ENCODE measurements around the gene ADAMTS17. TPM values are rescaled to one million over a fixed set of nuclear protein-coding genes. Genes with fewer than 3 reads are reported as not detected.
A peak's percentile ranks its signal among the peaks of the same experiment; 100 is the strongest.

The ADAMTS17 gene
- polyA plus RNA-seq, 10 donors, result 3.6 to 8.1 (median 5.5) TPM

DNA sequence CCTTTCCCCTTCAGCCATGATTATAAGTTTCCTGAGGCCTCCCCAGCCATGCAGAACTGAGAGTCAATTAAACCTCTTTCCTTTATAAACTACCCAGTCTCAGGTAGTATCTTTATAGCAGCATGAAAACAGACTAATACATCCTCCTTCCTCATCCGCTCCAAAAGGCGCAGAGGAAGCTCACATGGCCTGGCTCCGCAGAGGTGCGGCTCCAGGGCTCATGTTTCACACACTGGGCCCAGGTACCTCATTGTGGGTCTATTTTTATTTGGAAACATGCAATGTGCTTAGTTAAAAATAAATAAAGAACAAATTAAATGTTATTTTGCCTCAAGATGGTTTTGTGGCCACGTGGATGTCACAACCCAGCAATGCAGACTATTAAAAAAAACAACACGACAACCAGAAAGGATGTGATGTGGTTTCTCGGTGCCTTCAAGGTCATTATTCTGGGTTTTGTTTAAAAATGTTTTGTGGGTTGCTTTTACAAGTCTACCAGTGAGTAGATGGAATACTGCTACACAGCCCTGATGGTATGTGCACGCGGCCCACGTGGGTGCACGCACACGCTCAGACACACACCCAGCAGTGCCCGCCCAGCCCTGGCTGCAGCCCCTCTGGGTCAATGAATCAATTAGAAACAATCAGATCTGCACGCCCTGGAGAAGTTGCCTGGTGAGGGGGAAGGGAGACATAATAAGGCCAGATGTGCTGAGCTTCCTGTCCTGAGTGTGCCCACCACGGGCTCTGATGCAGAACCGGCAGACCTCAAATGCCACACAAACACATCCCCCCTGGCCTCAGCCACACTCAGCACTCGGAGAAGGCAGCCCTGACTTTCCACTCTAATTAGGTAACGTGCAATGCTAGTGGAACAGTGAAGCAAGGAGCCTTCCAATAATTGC lies 140.1 kb downstream of the ADAMTS17 start:
- no peak for DNase-seq

DNA sequence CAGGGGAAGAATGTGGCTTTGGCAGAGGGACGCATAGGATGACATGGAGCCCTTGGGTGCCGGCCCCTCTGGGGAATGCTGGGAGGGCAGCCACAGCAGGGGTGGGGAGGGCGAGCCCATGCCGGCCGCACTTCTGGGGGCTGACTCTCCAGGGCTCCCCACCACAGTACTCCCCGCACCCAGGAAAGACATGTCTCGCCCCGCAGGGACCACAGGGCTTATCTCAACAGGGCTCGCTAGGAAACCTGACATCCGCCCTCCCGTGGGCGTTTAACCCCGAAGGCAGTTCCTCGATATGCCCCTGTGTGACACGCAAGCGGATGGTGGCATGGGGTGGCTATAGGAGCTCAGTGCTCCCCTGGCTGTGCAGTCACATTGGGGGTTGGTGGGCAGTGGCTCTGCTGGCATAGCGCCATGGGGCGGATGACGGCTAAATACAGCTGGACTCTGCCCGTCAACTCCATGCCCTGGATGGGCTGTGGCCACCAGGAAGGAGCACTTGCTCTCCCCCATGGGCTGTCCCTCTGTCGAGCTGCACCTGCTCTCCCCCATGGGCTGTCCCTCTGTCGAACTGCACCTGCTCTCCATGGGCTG lies 141.4 kb downstream of the ADAMTS17 start:
- peak in 1 of 3 donors; percentile 17 for DNase-seq

- no peak for DNase-seq
Measured at GRCh38 chr15:100199711-100200286, 142.0 kb downstream of the ADAMTS17 start.

DNA sequence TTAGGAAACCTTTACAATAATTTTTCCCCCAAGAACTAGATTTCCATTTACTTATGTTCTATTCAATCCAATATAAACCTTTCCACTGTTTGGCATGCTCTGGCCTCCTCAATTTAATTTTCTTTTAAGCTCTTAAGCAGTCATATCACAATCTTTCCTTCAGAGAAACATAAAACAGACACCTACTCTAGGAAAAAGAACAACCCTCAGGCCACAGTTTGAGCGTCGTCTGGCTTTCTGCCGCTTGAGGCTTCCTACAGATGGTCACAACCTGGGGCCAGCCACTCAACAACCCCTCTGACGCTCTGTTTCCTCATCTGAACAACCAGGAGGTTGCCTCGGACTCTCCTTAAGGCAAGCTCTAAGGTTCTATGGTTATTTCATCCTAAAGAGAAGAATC lies 143.3 kb downstream of the ADAMTS17 start:
- DNase-seq, result no peak

DNA sequence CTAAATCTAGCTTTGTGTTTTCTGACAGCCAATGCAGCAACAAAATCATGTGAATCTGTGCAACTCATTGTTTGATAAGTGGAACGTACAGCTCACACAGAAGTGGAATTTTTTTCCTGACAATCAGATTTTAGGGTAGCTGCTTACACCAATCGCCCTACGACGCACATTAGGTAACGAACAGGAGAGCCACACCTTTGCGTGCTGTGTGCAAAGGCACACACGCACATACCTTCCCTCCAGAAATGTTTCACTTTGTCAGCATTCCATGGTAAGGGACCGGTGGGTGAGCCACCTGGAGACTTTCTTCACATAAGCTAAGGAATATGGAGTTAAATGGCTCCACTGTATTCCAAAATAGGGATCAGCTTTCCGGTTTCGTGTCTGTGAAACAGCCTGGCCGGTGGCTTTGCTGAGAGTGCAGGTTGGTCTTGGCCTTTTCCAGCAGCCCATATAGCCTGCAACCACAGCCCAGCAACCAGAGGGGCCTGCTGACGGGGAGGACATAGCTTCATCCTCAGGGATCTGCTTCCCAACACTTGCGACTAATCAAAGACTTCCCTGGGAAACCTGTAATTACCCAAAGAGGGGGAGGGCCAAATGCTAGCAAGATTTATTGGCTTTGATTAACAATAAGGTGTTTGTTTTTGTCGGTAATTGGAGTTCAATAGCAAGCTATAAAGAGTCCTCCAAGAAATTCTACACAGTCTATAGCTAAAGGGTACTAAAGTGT lies 145.3 kb downstream of the ADAMTS17 start:
- no peak for DNase-seq

GRCh38 chr15:100194996-100195395 lies 146.8 kb downstream of the ADAMTS17 start:
- no peak for DNase-seq

- DNase-seq, result no peak
Measured at GRCh38 chr15:100193277-100193860, 148.4 kb downstream of the ADAMTS17 start.

- peak in 1 of 3 donors; percentile 53 for DNase-seq
Measured at GRCh38 chr15:100192097-100193080, 149.4 kb downstream of the ADAMTS17 start.

DNA sequence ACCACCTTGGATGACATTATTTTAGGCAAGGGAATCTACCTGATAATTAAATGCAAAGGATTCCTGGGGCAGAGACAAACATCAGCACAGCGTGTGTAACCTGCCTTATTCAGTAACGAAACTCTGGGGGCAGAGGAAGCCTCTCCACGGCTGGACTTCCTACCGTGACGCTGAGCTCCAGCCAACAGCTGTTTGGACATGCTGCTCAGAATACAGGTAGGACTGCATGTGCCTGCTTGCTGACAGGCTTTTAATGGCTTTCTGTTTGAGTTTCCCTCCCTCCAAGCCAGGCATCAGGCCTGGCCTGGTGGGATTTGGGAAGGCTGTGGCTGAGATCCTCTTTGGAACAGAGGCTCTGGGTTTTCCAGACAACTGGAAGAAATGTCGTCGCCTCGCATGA lies 150.6 kb downstream of the ADAMTS17 start:
- DNase-seq, result peak in 1 of 3 donors; percentile 45

DNA sequence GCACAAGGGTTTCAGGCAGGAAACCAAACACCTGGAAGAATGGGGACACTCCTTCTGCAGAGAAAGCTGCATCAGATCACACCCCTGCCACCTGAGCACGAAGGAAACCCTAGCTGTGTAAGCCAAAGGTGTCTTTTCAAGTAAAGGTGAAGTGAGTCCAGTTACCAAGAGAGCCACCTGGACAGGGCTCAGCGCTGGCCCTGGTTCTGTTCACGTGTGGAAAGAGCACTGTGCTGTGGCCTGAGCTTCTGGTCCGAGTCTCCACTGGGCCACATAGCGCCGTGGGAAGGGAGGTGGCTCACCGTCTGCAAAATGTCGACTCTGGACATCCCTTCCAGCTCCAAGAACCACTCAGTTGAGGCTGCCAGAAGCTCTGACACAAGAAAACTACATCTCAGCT lies 151.1 kb downstream of the ADAMTS17 start:
- no peak for DNase-seq

GRCh38 chr15:100189849-100190248 lies 151.9 kb downstream of the ADAMTS17 start:
- DNase-seq, result no peak

- no peak for DNase-seq
Measured at GRCh38 chr15:100189319-100189718, 152.5 kb downstream of the ADAMTS17 start.

DNA sequence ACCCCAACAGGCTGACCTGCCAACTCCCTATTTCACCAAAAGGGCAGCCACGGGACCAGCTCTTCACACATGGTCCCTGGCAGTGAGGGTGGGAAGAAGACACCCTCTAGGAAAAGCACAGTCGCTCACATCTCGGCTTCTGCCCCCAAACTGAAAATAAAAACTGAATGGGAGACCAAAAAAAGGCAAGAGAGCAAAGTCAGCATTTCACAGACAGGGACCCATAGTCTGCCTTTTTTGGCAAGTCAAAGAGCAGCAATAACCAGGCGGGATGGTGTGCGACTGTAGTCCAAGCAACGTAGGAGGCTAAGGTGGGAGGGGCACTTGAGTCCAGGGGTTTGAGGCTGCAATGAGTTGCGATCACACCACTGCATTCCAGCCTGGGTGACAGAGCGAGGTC lies 154.1 kb downstream of the ADAMTS17 start:
- DNase-seq, result no peak

DNA sequence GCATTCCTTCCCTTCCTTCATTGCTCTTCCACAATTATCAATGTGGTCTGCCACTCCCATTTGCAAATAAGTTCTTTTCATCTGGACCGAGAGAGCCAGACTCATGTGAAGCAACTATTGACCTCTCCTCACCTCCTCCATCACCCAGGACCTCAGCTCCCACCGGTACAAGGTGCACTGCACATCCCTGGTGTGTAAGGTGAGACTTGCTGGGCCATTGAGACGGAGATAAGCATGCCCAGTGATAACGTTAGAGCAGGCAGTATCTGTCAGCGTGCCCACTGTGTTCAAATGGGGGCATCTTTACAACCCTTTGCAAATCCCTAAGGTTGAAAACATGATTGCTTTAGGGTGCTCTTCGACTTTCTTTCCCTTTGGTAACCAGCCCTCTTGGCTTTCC lies 154.8 kb downstream of the ADAMTS17 start:
- no peak for DNase-seq

- no peak for DNase-seq
Measured at GRCh38 chr15:100186366-100186765, 155.4 kb downstream of the ADAMTS17 start.

GRCh38 chr15:100183921-100184495 lies 157.8 kb downstream of the ADAMTS17 start:
- DNase-seq, result no peak

DNA sequence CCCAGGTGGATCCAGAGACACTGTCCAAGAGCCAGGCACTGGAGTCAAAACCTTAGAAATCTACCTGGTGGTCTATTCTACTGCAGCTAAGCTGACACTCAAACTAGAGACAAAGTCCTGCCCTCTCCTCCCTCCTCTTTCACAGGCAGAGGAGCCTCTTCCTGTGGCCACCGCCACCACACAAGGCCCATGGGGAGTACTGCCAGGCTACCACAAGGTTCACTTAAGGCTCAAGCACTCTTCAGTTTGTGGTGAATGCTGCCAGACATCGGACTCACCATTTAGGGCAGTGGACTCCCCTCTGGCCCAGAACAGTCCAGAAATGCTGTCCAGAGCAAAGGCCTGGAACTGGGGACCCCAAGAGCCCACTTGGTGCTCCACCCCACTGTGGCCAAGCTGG lies 160.9 kb downstream of the ADAMTS17 start:
- DNase-seq, result no peak

DNA sequence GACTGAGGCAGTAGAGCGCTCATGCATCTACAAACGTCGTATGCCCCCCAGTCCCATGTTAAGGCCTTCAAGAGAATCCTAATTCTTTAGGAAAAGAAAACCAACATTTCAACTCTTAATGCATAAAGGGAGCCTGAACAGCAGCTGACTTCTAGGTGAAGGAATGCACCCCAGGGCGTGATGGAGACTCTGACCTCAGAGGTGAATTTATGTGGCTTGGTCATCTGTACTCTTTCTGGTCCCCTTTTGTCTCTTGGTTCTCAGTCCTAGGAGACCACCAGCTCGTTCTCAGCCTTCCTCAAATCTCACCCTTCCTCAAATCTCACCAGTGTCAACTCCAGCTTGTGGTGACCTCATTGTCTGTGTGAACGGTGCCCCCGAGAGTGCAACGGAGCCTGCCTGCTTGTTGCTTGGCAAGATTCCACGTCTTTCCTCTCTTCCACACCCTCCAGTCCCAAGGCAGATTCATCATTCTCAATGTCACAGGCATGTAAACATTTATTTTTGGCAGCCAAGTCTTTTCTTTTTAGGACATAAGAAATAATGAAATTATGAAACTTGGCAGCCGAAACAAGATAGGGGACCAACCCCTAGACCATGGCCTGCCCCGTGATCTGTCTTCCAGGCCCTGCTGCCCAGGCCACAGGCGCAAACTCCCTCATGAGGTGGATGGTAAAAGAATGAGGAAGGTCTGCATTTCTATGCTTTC lies 166.2 kb downstream of the ADAMTS17 start:
- no peak for DNase-seq

GRCh38 chr15:100174904-100175275 lies 166.9 kb downstream of the ADAMTS17 start:
- no peak for DNase-seq
